Measurements from ENCODE around the gene CNNM3.

Gene CNNM3

DNA sequence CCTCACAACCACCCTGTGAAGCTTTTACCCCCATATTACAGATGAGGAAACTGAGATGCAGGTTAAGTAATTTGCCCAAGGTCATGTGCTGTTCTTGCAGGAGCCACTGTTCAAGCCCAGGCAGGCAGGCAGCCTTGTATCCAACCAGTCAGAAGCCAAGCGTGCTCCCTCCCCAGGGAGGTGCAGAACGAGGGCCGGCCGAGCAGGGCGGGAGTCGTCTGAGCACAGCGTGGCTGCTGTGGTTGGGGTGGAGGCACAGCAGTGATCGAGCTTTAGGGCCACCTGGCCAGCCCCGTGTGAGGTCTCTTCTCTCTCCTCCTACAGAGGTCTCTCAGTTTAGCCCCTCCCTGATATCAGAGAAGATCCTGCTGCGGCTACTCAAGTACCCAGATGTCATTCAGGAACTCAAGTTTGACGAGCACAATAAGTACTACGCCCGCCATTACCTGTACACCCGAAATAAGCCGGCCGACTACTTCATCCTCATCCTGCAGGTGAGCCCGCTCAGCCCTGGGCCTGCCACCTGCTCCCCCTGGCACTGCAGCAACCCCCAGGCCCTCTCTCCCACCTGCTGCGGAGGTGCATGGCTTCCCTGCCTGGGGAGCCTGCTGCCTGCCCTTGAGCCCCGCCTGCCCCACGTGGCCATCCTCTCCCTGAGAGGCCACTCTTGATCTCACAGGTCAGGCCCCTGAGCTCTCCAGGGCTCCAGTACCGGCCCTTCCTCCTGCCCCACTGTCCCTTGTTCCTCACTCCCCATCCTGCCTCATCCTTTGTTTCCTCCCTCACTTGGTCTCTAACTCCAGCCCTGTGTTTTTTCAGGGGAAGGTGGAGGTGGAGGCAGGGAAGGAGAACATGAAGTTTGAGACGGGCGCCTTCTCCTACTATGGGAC, 17.1 kb upstream of the CNNM3 start:
- in situ Hi-C loops (cut with MboI; ENCODE audit: low sequenced_read_pairs, unreplicated experiment) = no loop called here
- TF ChIP-seq, protein P1, sequence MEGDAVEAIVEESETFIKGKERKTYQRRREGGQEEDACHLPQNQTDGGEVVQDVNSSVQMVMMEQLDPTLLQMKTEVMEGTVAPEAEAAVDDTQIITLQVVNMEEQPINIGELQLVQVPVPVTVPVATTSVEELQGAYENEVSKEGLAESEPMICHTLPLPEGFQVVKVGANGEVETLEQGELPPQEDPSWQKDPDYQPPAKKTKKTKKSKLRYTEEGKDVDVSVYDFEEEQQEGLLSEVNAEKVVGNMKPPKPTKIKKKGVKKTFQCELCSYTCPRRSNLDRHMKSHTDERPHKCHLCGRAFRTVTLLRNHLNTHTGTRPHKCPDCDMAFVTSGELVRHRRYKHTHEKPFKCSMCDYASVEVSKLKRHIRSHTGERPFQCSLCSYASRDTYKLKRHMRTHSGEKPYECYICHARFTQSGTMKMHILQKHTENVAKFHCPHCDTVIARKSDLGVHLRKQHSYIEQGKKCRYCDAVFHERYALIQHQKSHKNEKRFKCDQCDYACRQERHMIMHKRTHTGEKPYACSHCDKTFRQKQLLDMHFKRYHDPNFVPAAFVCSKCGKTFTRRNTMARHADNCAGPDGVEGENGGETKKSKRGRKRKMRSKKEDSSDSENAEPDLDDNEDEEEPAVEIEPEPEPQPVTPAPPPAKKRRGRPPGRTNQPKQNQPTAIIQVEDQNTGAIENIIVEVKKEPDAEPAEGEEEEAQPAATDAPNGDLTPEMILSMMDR (IDR thresholded peaks at IDR 0.05; ENCODE audit: borderline replicate concordance, control extremely low read depth, extremely low read depth, insufficient read depth, missing control alignments) = no peak
- no peak for DNase-seq (ENCODE audit: low spot score)

DNA sequence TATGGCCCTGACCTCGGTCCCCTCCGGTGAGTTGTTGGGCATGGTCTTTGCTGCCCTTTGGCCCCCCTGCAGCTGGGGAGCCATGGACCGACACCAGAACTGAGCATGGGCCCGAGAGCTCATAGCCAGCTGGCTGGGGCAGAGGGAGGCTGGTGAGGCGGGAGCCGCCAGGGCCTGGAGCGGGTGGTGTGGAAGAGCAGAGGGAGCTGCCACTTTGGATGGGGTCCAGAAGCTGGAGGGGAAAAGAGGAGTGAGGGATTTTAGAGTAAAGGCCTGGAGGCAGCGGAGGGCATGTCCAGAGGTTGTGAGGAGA, 16.5 kb upstream of the CNNM3 start:
- in situ Hi-C loops (cut with MboI; ENCODE audit: low sequenced_read_pairs, unreplicated experiment) = no loop called here
- no peak for DNase-seq (ENCODE audit: low spot score)
- TF ChIP-seq, protein P1 (IDR thresholded peaks at IDR 0.05; ENCODE audit: borderline replicate concordance, control extremely low read depth, extremely low read depth, insufficient read depth, missing control alignments) = no peak

- DNase-seq (ENCODE audit: low spot score) = no peak
- in situ Hi-C loops (cut with MboI; ENCODE audit: low sequenced_read_pairs, unreplicated experiment) = no loop called here
- TF ChIP-seq, protein P1 (IDR thresholded peaks at IDR 0.05; ENCODE audit: borderline replicate concordance, control extremely low read depth, extremely low read depth, insufficient read depth, missing control alignments) = no peak
These were observed 15.7 kb upstream of the CNNM3 start for GRCh38 chr2:96800061-96801004.

GRCh38 chr2:96801005-96801785, 14.9 kb upstream of the CNNM3 start:
- peak; percentile 91 for DNase-seq (ENCODE audit: low spot score)
- in situ Hi-C loops (cut with MboI; ENCODE audit: low sequenced_read_pairs, unreplicated experiment) = no loop called here
- TF ChIP-seq, protein P1 (IDR thresholded peaks at IDR 0.05; ENCODE audit: borderline replicate concordance, control extremely low read depth, extremely low read depth, insufficient read depth, missing control alignments) = peak; percentile 92

DNA sequence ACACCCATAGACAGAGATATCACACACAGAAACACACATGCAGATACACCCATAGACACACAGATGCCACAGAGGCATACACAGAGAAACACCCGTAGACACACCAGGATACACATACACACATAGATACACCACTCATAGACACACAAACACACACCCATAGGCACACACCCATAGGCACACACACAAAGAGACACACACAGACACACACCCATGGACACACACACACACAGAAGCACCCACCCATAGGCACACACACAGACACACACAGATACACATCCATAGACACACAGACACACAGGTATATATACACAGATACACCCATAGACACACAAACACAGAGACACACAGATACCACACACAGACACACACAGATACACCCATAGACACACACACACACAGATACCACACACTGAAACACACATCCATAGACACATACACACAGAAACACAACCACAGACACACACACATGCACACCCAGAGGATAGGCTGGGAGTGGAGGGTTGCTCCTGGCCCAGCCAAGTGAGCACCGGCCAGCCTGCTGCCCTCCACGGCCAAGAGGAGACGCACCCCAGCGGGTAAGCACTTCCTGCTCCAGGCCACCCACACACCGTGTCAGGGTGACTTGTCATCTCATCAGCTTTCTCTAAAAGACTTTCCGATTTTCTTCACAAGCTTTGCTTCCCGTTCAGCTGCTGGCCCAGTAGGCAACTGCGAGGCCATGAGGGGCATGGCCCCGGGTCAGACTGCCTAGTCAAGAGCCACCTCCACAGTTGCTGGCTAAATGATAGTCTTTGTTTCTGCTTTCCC, 14.1 kb upstream of the CNNM3 start:
- TF ChIP-seq, protein P1 (IDR thresholded peaks at IDR 0.05; ENCODE audit: borderline replicate concordance, control extremely low read depth, extremely low read depth, insufficient read depth, missing control alignments) = no peak
- in situ Hi-C loops (cut with MboI; ENCODE audit: low sequenced_read_pairs, unreplicated experiment) = no loop called here
- DNase-seq (ENCODE audit: low spot score) = peak; percentile 83
